Stimulated activated CD8-positive, alpha-beta memory T cell treated with anti-CD3 and anti-CD28 coated beads, Interleukin-4, amount 100 ng/mL, for 1 hour (primary cell): Measurements from ENCODE around the gene SLC9A1.

Experiments
- DNase-seq, 2 donors: peaks; one replicate each; pipeline ENCODE4 v3.0.0-alpha.2; 2020; ENCODE audit warnings: low read depth in 2 of 2, low spot score in 1 of 2

Gene SLC9A1

GRCh38 chr1:27152004-27152828, 2.7 kb downstream of the SLC9A1 start:
- DNase-seq, result no peak

GRCh38 chr1:27150641-27151040, 4.3 kb downstream of the SLC9A1 start:
- DNase-seq, result no peak

- no peak for DNase-seq
Observed at GRCh38 chr1:27150183-27150582, 4.7 kb downstream of the SLC9A1 start.

- DNase-seq, result no peak
Observed at GRCh38 chr1:27149762-27150113, 5.2 kb downstream of the SLC9A1 start.

GRCh38 chr1:27149084-27149761, 5.7 kb downstream of the SLC9A1 start:
- no peak for DNase-seq

- no peak for DNase-seq
Observed at GRCh38 chr1:27148591-27148990, 6.3 kb downstream of the SLC9A1 start.

- DNase-seq, result no peak
Observed at GRCh38 chr1:27147842-27148518, 6.9 kb downstream of the SLC9A1 start.

- no peak for DNase-seq
Observed at GRCh38 chr1:27145934-27146354, 9.0 kb downstream of the SLC9A1 start.

GRCh38 chr1:27144920-27145661, 9.8 kb downstream of the SLC9A1 start:
- DNase-seq, result no peak

GRCh38 chr1:27144049-27144748, 10.7 kb downstream of the SLC9A1 start:
- DNase-seq, result no peak

- no peak for DNase-seq
Observed at GRCh38 chr1:27143401-27143800, 11.5 kb downstream of the SLC9A1 start.

- no peak for DNase-seq
Observed at GRCh38 chr1:27142464-27142863, 12.5 kb downstream of the SLC9A1 start.

GRCh38 chr1:27141266-27142003, 13.5 kb downstream of the SLC9A1 start:
- DNase-seq, result no peak

GRCh38 chr1:27139980-27140379, 14.9 kb downstream of the SLC9A1 start:
- DNase-seq, result no peak

GRCh38 chr1:27138927-27139326, 16.0 kb downstream of the SLC9A1 start:
- DNase-seq, result no peak

- no peak for DNase-seq
Observed at GRCh38 chr1:27138368-27138767, 16.6 kb downstream of the SLC9A1 start.

- DNase-seq, result no peak
Observed at GRCh38 chr1:27137544-27138075, 17.3 kb downstream of the SLC9A1 start.

GRCh38 chr1:27136998-27137542, 17.9 kb downstream of the SLC9A1 start:
- peak; percentile 51 to 55 for DNase-seq

GRCh38 chr1:27136236-27136551, 18.7 kb downstream of the SLC9A1 start:
- no peak for DNase-seq
